ENCODE results near the gene ATAT1.
A peak's percentile ranks its signal among the peaks of the same experiment; 100 is the strongest.

Gene ATAT1

GRCh38 chr6:30601815-30602641 is 24.6 kb upstream of the ATAT1 start:
- intact Hi-C loops (cut with micrococcal nuclease) = no loop called here
- no peaks in the 10 kb centered on the region for H3K9me3 Mint-ChIP-seq
- no peak overlapping the region for H3K27ac Mint-ChIP-seq
- no peak overlapping the region for H3K4me3 Mint-ChIP-seq
- H3K36me3 Mint-ChIP-seq (ENCODE audit: low read depth) = peaks cover 74% of the 10 kb centered on the region
- H3K4me1 Mint-ChIP-seq (ENCODE audit: low read depth) = peaks cover 34% of the 10 kb centered on the region
- no peaks in the 10 kb centered on the region for H3K27me3 Mint-ChIP-seq

DNA sequence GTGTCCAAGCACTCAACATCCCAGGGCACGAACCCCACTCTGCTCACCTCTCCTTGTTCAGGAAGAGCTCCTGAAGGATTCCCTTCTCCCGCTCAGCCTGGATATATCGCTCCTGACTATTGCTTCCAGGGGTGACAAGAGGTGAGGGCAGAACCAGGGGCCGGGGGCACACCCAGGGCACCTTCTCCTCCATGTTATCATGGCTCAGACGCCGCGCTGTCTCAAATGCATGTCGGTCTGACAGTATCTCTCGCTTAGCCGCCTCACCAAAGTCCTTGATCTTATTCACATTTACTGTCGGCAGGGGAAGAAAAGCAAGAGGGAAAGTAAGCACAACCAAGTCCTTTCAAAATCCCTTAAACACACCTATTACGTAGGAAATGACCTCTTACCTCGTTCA is 22.7 kb upstream of the ATAT1 start:
- Mint-ChIP-seq H3K4me1 (ENCODE audit: low read depth) (peaks cover 33% of the 10 kb centered on the region), H3K27me3 (no peaks in the 10 kb centered on the region), H3K27ac (no peak overlapping the region), H3K4me3 (no peak overlapping the region), H3K9me3 (no peaks in the 10 kb centered on the region), H3K36me3 (ENCODE audit: low read depth) (peaks cover 89% of the 10 kb centered on the region)
- intact Hi-C loops (cut with micrococcal nuclease) = no loop called here

- no peak overlapping the region for H3K27ac Mint-ChIP-seq
- intact Hi-C loops (cut with micrococcal nuclease) = loop anchor here (5.0 kb wide), 1 partner anchor 128 kb away; no protein-coding TSS in a partner anchor
- peaks cover 61% of the 10 kb centered on the region for H3K4me1 Mint-ChIP-seq (ENCODE audit: low read depth)
- no peaks in the 10 kb centered on the region for H3K9me3 Mint-ChIP-seq
- peaks cover 86% of the 10 kb centered on the region for H3K36me3 Mint-ChIP-seq (ENCODE audit: low read depth)
- H3K27me3 Mint-ChIP-seq = no peaks in the 10 kb centered on the region
- H3K4me3 Mint-ChIP-seq = no peak overlapping the region
Measured at GRCh38 chr6:30610065-30610464, 16.6 kb upstream of the ATAT1 start.

DNA sequence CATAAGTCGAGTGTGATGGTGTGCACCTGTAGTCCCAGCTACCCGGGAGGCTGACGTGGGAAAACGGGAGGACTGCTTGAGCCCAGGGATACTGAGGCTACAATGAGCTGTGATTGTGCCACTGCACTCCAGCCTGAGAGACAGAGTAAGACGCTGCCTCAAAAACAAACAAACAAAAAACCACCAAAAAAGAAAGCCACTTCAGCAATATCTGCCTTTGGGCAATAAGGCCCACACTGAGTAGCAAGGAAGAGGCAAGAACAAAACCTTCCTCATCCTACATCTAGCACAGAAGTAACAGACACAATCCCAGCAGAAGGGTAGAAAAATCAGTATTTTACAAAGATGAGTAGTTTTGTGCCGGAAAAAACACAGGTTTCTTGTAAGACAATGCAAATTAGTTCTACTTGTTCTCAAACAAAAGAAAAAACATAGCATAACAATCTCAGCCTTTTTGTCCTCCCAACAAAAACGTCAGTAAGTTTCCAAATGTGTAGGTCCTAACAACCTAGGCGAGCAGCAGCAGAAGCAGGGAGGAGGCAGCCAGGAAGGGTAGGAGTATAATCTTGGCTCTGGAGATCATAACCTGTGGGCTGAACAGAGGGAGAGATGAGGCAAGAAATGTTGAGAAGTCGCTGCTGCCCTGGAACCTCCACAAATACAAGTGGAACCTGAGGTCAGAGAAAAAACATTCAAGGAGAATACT is 15.4 kb upstream of the ATAT1 start:
- Mint-ChIP-seq H3K9me3 (no peaks in the 10 kb centered on the region), H3K4me1 (ENCODE audit: low read depth) (peaks cover 55% of the 10 kb centered on the region), H3K27me3 (no peaks in the 10 kb centered on the region), H3K27ac (peak overlapping the region; percentile 58), H3K4me3 (no peak overlapping the region), H3K36me3 (ENCODE audit: low read depth) (peaks cover 86% of the 10 kb centered on the region)
- intact Hi-C loops (cut with micrococcal nuclease) = loop anchor here (5.0 kb wide), 1 partner anchor 129 kb away; no protein-coding TSS in a partner anchor

- H3K4me3 Mint-ChIP-seq = no peak overlapping the region
- peak overlapping the region; percentile 58 for H3K27ac Mint-ChIP-seq
- H3K36me3 Mint-ChIP-seq (ENCODE audit: low read depth) = peaks cover 86% of the 10 kb centered on the region
- H3K4me1 Mint-ChIP-seq (ENCODE audit: low read depth) = peaks cover 50% of the 10 kb centered on the region
- no peaks in the 10 kb centered on the region for H3K9me3 Mint-ChIP-seq
- intact Hi-C loops (cut with micrococcal nuclease) = loop anchor here (5.0 kb wide), 1 partner anchor 130 kb away; no protein-coding TSS in a partner anchor
- no peaks in the 10 kb centered on the region for H3K27me3 Mint-ChIP-seq
Measured at GRCh38 chr6:30611856-30612194, 14.8 kb upstream of the ATAT1 start.

DNA sequence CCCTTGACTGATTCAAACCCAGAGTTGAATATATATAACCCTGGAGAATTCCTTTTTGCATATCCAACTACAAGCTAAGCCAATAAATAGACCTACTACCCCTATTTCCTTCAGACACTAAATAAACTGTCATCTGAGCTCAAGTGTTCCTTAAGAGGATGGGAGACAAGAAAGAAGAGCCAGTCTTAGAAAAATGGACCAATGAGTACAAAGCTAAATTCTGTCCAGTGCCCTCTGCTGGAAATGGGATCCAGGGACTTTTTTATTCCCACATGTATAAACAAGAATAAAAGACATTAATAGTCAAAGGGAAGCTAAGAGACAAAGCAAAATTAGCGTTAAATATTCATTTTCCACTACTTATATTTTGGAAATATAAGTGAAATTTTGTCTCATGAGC is 14.5 kb upstream of the ATAT1 start:
- Mint-ChIP-seq H3K4me3 (no peak overlapping the region), H3K27me3 (no peaks in the 10 kb centered on the region), H3K4me1 (ENCODE audit: low read depth) (peaks cover 49% of the 10 kb centered on the region), H3K9me3 (no peaks in the 10 kb centered on the region), H3K36me3 (ENCODE audit: low read depth) (peaks cover 86% of the 10 kb centered on the region), H3K27ac (no peak overlapping the region)
- intact Hi-C loops (cut with micrococcal nuclease) = loop anchor here (5.0 kb wide), 1 partner anchor 130 kb away; no protein-coding TSS in a partner anchor

DNA sequence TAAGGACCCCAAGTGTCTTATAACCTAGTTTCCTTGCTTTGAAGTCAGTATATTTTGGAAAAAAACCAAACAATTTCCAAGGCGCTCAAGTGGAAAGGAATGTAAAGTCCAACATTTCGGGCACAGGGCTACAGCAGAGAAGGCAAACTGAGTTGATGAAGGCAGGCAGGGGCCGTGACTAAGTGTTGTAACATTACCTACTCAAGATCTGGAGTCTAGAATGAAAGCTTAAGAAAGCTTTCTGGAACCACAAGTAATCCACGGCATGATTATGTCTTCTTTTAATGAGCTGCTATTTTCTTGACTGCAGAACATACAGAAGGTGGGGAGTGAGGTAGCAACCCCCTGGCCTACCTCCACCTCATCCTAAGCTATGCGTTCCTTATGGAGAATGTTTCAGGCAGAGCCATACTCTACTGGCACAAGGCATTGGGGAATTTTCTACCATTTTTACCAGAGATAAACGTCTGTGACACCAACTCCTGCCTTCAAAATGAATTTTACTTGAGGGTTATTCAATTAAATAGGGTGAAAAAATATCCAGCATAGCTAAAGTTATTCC is 13.9 kb upstream of the ATAT1 start:
- intact Hi-C loops (cut with micrococcal nuclease) = loop anchor here (5.0 kb wide), 1 partner anchor 130 kb away; no protein-coding TSS in a partner anchor
- peaks cover 82% of the 10 kb centered on the region for H3K36me3 Mint-ChIP-seq (ENCODE audit: low read depth)
- no peaks in the 10 kb centered on the region for H3K9me3 Mint-ChIP-seq
- H3K27ac Mint-ChIP-seq = no peak overlapping the region
- H3K4me3 Mint-ChIP-seq = no peak overlapping the region
- no peaks in the 10 kb centered on the region for H3K27me3 Mint-ChIP-seq
- H3K4me1 Mint-ChIP-seq (ENCODE audit: low read depth) = peaks cover 49% of the 10 kb centered on the region

DNA sequence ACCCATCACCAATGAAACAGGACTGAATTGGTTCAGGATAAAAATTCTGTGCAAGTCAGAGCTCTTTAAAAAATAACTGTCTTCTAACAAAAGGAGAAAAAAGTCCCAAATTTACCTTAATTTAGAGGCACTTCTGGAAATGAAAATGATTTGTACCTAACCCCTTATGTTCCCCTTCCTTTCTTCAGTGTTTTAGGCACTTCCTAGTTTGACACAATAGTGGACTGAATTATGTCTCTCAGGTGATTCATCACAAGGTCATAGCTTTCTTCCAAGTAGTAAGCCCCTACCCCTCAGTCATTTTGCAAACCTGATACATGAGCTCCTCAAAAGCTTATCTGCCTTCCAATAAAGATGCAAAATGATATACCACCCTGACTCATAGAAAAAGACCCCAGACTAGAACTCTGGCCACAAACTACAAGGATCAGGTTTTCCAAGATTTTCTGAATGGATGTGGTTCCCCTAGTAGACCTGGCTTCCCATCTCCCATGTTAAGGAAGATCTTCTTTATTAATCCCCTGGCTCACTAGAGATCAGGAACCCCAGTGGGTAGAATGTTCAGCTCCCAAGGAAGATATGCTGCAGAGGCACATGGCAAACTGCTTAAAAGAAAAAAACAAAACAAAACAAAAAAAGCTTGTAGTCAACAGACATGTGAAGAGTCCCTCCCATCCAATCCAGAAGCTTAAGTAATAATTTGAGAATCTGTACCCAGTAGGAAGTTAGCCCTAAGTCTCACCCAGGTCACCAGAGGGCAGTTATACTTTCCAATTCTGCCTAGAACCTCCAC is 13.2 kb upstream of the ATAT1 start:
- peaks cover 76% of the 10 kb centered on the region for H3K36me3 Mint-ChIP-seq (ENCODE audit: low read depth)
- H3K4me1 Mint-ChIP-seq (ENCODE audit: low read depth) = peaks cover 48% of the 10 kb centered on the region
- H3K4me3 Mint-ChIP-seq = peak overlapping the region; percentile 52
- H3K9me3 Mint-ChIP-seq = no peaks in the 10 kb centered on the region
- intact Hi-C loops (cut with micrococcal nuclease) = loop anchor here (5.0 kb wide), 1 partner anchor 131 kb away; no protein-coding TSS in a partner anchor
- H3K27ac Mint-ChIP-seq = peak overlapping the region; percentile 95
- H3K27me3 Mint-ChIP-seq = no peaks in the 10 kb centered on the region

DNA sequence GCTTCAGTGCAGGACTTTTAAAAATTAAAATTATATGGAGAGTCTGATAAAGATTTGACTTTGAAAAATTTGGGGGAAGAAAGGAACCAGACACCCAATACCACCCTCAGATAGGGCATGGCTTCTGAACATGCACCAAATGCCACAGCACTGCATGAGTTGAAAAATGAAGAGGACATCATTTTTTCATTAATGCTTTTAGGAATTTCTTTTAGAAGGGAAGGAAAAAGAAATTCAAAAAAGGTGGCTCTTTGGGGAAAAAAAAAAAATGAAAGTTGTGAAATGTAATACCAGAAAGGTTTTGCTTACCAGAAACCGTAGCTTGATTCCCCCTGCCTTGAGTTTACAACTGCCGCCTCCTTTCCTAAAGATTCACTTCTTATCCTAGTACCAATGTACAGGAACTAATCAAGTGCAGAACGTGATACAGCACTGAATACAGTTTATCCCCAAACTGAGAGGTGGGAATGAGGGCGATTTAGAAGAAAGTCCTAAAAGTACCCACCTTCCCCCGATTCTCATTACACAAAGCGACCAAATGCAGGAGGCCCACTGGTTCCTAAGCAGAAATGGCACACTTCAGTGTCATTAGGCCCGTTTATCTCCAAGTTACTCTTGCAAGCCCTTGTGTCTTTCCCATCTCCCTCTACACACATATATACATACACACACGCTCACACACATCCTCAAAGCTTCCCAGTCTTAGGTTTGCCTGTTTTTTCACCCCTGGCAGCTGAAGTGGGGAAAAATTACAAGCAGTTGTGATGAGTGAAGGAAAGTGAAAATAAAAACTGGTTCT is 12.4 kb upstream of the ATAT1 start:
- peaks cover 70% of the 10 kb centered on the region for H3K36me3 Mint-ChIP-seq (ENCODE audit: low read depth)
- peaks cover 48% of the 10 kb centered on the region for H3K4me1 Mint-ChIP-seq (ENCODE audit: low read depth)

DNA sequence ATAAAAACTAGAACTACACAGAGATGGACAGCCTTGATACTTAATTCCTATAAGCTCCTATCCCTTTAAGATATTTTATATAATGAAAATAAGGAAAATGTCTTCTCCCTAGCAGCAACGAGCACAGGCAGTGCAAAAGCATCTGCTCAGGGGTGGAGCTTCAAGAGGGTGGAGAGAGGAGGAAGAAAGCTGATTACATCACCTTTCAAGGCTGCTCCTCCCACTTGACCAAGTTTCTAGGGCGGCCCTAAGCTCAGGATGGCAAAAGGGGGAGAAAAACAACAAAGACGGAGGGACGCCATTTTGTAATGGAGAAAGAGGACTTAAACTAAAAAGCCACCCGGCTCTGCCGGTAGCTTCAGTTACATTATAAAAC is 11.8 kb upstream of the ATAT1 start:
- peak overlapping the region; percentile 88 for H3K4me3 Mint-ChIP-seq
- peaks cover 48% of the 10 kb centered on the region for H3K4me1 Mint-ChIP-seq (ENCODE audit: low read depth)
- intact Hi-C loops (cut with micrococcal nuclease) = loop anchor here (1.0 to 5.0 kb wide), 3 partner anchors 44 to 133 kb away; partner anchors contain the start of genes ABCF1, FLOT1 and IER3
- no peaks in the 10 kb centered on the region for H3K27me3 Mint-ChIP-seq
- no peaks in the 10 kb centered on the region for H3K9me3 Mint-ChIP-seq
- H3K27ac Mint-ChIP-seq = peak overlapping the region; percentile 95
- peaks cover 70% of the 10 kb centered on the region for H3K36me3 Mint-ChIP-seq (ENCODE audit: low read depth)

More for the DNA sequence above, 12.4 kb upstream of the ATAT1 start:
- intact Hi-C loops (cut with micrococcal nuclease) = loop anchor here (5.0 kb wide), 1 partner anchor 132 kb away; no protein-coding TSS in a partner anchor
- Mint-ChIP-seq H3K9me3 (no peaks in the 10 kb centered on the region), H3K27ac (peak overlapping the region; percentile 95), H3K4me3 (peak overlapping the region; percentile 88), H3K27me3 (no peaks in the 10 kb centered on the region)

DNA sequence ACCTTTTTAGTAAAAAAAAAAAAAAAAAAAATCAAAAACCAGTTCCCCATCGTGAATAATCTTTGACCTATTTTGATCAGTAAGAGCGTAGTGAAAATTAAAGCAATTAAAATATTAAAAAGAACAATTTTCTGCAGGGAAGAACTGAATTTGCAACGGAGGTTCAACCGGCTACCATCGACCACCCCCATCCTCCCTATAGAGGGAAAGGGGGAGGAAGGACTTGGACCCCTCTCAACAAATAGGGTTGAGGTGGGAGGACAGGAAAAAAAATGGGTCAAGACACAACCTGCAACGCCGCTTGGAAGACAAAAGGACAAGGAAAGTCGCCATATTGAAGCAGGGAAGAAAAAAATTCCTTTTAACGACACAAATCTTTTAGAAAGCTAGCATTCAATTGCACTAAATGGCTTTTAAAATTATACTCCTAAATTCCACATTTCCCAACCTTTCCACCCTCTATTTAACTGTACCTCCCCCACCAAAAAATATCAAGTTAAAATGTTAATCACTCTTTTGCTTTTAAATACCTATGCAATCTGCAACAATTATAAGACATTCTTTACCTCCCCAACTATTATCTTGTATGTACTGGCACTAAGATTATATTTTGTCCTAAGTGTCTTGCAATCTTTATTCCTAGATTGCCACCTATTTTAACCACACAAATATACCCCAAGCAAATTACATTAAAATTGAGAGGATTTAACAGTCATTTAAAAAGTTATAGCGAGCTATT is 11.3 kb upstream of the ATAT1 start:
- H3K27me3 Mint-ChIP-seq = no peaks in the 10 kb centered on the region
- peaks cover 47% of the 10 kb centered on the region for H3K4me1 Mint-ChIP-seq (ENCODE audit: low read depth)
- H3K9me3 Mint-ChIP-seq = no peaks in the 10 kb centered on the region
- peak overlapping the region; percentile 95 for H3K27ac Mint-ChIP-seq
- peaks cover 72% of the 10 kb centered on the region for H3K36me3 Mint-ChIP-seq (ENCODE audit: low read depth)
- H3K4me3 Mint-ChIP-seq = peak overlapping the region; percentile 88
- intact Hi-C loops (cut with micrococcal nuclease) = loop anchor here (1.0 to 5.0 kb wide), 2 partner anchors 44 to 127 kb away; partner anchors contain the start of genes ABCF1, FLOT1 and IER3
